GM19372 (cell line): ENCODE measurements around the gene UNC93B1.
A peak's percentile ranks its signal among the peaks of the same experiment; 100 is the strongest.

Source experiments
- ATAC-seq: cut with Tn5 transposase; IDR thresholded peaks from one replicate; pipeline ENCODE4 v1.9.1; 2021; ENCODE audit warnings: mild to moderate bottlenecking, low read depth, moderate library complexity; ENCODE audit not compliant: unreplicated experiment

UNC93B1 gene

DNA sequence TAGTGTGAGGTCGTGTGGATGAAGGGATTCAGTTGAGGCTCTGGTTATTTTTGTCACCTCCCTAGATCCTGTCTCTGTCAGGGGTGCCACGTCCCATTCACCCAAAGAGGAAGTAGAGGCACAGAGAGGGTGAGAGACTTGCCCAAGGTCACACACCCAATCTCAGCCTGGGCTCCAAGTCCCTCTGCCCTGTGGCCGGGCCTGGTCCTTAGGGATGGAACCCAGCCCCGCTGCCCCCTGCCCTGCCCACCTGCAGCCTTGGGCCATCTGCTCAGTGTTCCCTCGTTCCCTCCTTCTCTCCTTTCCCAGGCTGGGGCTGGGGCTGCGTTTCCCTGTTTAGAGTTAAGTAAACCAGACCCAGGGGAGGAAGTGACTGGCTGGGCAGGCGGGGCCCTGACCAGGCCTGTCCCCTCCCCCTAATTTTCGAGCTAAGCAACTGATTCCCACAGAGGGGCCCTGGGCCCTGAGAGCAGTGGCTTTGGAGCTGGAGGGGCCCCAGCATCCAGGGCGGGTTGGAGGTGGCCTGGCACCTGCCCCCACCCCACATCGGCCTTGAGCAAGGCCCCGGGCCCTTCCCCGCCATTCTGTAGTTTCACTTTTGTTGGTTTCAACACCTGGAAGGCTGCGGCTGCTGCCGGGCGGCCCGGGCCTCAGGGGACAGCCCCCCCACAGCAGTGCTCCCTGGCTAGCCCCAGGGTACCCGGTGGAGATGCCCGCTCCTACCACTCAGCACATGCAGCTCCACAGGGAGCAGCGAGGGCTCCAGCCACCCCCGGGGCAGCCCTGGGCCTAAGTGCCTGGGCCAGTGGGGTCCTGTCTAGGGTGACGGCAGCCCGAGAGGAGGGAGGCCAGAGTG, 36.4 kb upstream of the UNC93B1 start:
- ATAC-seq, result no peak

DNA sequence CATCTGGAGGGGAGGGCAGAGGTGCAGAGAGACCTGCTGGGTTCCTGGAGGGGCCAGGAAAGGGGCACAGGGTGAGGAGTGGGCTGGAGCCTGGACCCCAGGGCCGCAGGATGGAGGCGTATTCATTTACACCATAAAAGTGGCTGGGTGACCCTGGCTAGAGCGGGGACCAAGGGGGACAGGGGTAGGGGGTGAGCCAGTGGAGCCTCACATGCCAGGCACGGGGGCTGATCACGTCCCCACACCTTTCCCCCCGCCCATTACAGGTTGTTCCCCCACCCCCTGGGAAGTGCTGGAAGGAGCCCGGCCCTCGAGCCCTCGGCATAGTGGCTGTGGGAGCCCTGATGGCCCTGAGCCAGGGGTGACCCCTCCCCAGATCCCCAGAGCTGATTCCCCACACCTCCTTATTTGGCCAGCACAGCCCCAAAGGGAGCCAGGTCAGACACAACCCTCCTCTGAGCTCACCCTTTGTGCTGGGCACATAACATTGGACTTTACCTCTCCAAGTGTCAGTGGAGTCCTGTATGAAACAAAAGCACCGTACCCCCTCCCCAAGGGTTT, 35.7 kb upstream of the UNC93B1 start:
- ATAC-seq, result no peak

DNA sequence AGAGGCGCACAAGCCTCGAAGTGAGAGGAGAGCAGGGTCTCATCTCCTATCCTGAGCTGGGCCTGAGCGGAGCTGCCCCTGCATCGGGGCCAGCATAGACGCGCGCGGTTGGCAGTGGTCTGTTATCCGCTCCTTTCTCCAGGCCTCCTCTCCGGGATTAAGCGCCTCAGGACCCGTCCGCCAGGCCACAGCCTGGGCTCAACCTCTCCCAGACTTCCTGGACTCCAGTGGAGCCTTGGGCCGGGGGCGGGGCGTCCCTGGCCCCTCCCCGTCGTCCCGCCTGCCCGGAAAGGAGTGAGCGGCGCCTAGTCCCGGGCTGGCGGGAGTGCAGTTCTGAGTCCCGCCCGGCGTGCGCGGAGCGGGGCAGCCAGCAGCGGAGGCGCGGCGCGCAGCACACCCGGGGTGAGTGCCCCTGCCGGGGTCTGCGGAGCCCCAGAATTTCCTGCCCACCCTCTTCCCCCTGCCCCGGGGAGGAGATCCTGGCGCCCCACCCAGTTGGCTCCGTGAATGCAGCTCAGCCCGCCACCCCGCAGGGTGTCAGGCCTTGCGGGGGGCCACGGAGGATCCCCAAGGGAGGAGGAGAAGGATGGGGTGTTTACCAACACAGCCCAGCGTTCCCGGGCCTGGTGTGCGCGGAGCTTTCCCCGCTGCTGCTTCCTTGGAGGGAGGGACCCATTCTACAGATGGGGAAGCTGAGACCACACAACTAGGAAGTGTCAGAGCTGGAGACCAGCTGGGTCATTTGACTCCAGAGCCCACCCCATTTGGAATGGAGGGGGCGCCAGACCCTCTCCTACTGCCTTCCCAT, 35.0 kb upstream of the UNC93B1 start, which contains the start of gene TCIRG1:
Gene TCIRG1 (plus strand): TSS at position 308 of the 808 bp plus-strand sequence. CDS start 2,247 bp downstream, outside the sequence.
- no peak for ATAC-seq

DNA sequence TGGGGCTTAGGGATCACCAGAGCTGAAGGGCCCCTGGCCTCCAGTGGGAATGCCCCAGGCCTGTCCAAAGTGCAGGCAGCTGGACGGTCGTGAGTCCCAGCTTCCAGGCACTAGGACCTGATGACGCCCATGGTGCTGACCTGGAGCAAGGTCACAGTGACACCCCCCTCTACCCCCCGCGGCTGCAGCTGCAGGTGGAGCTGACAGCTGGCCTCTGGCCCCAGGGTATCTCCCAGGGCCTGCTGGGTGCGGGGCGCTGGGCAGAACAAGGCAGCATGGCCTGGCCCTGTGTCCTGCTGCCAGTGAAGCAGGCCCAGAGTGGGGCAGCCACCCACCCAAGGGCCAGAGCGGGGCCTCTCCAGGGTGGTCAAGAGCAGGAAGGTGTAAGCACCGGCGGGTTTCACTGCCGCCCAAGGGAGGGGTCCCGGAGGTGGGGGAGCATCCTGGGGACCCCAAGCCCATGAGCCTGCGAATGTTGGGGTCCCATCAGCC, 34.4 kb upstream of the UNC93B1 start:
- ATAC-seq, result no peak

DNA sequence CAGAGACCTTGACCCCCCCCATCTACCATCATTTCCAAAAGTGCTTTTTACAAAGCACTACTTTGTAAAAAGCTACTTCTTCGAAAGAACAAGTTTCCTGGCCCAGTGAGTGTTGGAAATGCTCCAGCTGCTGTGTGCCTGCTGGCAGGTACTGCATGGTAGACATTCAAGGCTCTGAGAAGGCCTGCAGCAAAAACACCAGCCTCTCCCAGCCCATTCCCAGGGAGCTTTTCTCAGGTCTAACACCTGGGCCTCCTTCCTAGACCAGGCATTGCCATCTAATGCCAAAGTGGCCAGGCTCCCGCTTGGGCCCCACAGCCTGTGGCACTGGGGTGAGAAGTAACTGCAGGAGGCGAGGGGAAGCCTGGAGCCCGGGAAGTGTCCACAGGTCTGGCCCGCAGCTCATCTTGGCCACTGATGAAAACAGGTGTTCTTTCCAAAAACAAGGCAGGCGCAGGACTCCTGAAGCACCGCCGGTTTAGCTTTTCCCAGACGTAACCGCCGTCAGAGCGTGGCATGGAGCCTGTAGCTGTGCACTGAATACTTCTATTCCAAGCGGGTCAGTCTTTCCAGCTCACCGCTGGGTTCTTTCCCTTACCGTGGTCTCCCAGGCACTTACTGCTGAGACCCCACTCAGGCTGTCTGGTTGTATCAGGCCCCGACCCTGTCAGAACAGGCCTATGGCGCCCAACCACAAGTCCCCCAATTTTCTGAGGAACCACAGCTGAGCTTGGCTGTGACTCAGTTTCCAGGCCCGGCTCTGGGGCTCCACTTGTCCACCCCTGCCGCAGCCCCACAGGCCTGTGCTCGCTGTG, 33.7 kb upstream of the UNC93B1 start:
- no peak for ATAC-seq

DNA sequence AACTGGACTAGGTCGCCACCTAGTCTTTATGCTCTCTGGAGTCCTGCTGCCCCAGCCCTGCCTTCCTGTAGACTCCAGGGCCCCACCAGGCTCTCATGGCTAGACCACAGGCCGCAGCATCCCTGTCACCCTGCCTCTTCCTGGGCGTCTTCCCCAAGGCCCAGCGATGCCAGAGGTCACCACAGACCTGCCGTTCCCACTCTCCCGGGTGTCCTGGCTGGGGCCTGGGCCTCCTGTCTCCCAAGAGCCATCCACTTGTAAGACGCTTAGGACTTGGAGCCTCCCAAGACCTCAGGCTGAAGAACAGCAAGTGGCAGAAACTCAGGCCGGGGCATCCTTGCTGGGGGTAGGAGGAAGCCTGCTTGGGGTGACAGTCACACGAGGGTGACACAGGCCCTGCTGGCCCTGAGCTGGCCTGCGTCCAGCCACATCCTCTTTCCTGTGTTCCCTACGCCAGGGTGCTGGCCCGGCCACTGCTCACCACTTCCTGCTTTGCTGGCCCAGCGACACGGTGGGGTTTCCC, 32.9 kb upstream of the UNC93B1 start:
- no peak for ATAC-seq

DNA sequence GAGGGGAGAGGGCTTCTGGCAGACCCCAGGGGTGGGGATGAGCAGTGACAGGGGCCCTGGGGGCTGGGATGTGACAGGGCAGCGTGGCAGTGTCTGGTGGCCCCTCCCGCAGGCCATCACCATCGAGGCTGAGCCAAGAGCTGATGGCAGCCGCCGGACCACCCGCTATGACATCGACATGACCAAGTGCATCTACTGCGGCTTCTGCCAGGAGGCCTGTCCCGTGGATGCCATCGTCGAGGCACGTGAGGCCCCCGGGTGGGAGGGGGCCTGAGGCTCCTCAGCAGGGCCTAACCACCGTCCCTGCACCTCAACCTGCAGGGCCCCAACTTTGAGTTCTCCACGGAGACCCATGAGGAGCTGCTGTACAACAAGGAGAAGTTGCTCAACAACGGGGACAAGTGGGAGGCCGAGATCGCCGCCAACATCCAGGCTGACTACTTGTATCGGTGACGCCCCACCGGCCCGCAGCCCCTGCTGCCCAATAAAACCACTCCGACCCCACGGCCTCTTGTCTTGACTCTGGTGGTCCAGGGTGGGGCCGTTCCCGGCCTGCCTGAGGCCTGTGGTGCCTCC, 32.3 kb upstream of the UNC93B1 start:
- no peak for ATAC-seq

DNA sequence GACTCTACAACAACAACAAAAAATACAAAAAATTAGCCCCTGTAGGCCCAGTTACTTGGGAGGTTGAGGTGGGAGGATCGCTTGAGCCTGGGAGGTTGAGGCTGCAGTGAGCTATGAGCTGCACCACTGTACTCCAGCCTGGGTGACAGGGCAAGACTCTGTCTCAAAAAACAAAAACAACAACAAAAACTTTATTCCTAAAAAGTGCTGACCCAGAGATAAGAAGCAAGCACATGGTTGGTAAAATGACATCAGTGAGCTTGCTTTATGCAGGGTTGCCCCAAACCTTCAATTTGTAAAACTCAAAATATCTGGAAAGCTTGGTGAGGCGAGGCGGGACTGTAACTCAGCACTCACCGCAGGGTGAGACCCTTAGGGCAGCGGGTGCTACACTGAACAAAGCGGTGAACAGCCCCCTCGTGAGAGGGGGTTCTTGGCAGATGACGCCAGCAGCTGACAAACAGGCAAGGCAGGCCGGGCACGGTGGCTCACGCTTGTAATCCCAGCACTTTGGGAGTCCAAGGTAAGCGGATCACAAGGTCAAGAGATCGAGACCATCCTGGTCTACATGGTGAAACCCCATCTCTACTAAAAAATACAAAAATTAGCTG, 31.5 kb upstream of the UNC93B1 start:
- no peak for ATAC-seq

DNA sequence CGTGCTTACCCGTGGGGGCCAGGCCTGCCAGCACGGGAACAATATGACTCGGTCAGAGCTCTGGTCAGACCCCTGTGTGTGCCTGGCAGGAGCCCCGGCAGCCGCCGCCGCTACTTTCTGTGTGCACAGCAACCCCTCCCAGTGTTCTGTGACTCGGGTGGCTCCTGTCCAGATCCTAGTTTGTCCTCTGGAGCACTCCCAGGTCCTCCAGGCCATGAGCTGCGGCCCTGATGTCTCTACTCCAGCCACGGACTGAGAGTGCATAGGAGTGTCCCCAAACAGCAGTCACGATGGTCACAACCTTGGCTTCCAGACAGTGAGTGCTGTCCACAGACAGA, 29.8 kb upstream of the UNC93B1 start:
- no peak for ATAC-seq

DNA sequence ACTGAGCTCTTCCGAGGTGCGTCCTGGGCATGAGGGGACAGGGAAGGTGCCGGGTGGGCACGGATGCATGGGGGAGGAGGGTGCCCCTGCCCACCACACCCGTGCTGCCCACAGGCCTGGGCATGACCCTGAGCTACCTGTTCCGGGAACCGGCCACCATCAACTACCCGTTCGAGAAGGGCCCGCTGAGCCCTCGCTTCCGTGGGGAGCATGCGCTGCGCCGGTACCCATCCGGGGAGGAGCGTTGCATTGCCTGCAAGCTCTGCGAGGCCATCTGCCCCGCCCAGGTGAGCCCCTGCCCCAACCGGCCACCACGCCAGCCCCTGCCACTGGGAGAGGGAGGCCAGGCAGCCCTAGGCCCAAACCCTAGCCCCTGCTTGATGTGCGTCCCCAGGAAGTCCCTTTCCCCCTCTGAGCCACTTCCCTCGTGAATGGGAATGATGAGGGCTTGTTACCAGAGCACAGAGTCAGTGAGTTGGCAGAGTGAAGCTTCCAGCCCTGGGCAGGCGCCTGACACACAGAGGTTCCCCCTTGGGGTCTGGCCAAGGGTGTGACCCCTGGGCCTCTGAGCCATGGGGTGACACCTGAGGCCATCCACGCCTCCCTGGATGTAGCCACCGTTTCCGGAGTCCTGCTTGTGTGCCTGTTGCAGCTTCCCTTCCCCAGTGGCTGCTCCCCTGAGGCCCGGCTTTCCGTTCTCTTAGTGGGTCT, 29.3 kb upstream of the UNC93B1 start:
- no peak for ATAC-seq

DNA sequence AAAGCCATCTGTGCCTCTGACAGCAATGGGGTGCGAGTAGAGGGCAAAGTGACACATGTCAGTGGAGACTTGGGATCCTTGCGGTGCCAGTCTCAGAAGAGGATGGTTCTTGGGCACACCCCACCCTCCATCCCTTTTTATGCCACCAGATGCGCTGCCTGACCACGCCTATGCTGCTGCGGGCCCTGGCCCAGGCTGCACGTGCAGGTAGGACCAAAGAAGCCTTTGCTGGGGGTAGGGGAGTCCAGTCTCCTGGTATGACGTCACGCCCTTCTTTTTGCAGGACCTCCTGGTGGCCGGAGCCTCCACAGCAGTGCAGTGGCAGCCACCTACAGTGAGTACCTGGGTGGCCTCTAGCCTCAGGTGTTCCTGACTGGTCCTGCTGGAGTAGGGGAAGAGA, 28.1 kb upstream of the UNC93B1 start:
- ATAC-seq, result no peak

DNA sequence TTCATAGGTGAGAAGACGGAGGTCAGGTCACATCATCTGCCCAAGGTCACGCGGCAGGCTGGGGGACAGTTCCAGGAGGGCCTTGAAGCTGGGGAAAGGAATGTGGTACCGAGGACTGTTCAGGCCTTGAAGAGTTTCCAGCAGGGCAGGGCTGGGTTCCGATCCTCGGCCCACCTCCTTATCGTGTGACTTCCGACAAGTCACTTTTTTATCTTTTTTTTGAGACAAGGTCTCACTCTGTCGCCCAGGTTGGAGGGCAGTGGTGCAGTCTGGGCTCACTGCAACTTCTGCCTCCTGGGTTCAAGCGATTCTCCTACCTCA, 27.2 kb upstream of the UNC93B1 start:
- ATAC-seq, result no peak

DNA sequence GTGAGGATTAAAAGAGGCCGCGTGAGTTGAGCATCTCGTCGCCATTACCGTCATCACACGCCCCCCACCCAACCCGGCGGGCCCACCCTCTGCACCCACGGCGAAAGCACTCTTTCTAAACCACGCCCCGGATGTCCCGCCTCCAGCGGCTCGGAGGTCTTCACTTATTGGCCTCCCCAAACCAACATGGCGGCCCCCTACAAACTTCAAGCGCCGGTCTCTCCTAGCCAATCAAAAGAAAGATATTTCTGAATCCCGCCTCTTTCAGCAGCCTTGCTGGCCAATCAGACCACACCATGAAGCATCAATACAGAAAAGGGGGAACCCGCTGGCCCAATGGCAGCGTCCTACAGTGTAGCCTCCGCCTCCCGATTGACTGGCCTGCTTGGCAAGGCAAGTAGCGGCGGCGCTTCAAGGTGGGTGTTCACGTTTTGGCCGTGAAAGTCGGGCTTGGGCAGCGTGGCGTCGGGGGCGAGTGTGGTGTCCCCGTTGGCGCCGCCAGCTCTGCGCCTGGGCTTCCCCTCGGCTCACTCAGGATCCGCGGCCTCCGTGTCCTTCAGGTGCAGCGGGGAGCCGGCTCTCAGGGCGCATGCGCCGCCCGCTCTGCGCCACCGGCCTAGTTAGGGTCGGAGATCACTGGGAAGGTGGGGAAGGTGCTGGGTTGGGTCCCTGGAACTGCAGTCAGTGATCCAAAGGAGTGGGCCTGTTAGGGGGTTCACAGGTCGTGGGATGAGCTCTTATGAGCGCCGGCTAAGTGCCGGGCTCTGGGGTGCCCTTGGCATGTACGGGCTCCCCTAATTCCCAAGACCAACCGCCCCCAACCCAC, 26.6 kb upstream of the UNC93B1 start, which contains the start of gene NDUFS8:
Gene NDUFS8 (plus strand): TSS at position 364 of the 826 bp plus-strand sequence. CDS start 1,471 bp downstream, outside the sequence.
- peak; percentile 97 for ATAC-seq

DNA sequence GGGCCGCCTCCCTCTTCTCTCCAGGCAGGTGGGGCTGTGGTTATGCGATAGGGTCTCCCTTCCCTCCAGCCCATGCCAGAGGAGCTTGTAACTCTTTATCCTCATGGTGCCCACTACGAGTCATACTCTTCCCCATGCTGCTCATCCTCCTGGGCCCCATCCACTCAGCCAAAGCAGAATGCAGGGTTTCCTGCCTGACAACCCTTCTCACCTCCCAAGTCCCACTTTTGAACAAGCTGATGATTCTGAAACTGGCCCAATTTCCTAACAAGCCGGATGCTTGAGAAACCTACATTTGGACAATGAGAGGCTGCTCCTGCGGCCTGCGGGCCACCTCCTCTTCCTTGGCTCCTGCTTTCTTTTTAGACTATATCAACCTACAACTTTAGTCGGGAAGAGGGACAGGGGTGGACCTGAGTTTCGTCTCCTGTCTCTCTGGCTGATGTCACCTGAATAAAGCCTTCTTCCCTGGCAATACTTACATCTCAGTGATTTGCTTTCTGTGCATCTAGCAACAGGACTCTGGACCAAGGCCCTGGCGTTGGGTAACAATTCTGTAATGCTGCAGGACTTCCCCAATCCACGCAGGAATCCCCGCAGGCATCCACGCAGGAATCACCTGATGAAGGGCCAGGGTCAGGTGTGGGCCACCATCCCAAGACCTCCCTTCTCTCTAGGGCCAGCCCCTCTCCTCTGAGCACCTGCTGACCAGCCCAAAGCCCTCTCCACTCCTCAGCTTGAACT, 25.1 kb upstream of the UNC93B1 start:
- no peak for ATAC-seq

DNA sequence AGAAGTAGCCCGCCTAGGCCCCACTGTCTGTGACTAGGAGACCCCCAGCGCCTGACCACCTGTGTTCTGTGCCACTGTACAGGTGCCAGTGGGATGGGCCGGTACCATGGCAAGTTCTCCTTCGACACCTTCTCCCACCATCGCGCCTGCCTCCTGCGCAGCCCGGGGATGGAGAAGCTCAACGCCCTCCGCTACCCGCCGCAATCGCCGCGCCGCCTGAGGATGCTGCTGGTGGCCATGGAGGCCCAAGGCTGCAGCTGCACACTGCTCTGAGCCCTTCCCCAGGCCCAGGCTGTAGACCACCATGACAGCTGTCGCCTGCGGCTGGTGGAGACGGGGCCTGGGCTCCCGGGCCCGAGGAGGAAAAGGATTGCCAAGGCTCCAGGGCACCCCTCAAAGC, 23.8 kb upstream of the UNC93B1 start:
- ATAC-seq, result no peak

DNA sequence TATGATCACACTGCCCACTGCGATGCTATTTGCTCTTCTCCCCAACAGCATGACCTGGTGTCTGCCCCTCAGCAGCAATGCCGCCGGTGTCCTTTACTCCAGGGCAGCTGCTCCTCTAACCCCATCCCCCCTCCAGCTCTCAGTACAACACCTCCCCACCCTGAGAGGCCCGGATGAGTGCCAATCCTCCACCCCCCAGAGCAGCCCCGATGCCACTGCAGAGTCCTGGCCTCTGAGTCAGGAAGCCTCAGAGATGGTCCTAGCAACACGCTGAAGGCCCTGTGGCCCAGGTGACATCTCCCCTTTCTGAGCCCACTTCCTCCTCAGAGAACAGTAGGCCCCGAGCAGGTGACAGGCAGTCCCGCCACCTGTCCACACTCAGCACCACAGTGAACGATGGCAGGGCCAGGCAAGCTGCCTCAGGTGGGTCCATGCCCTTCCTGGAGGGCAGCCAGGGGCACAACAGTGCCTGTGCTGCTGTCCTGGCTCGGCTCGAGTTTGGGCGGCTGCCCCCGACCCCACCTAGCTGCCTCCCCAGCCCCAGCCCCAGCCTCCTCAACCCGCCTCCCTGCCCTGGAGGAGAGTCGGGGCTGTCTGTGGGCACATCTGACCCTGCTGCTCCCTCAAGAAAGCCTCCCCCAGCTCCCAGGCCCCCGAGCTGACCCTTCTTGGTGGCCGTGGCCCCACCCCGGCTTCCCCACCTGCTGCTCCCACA, 22.7 kb upstream of the UNC93B1 start:
- no peak for ATAC-seq

DNA sequence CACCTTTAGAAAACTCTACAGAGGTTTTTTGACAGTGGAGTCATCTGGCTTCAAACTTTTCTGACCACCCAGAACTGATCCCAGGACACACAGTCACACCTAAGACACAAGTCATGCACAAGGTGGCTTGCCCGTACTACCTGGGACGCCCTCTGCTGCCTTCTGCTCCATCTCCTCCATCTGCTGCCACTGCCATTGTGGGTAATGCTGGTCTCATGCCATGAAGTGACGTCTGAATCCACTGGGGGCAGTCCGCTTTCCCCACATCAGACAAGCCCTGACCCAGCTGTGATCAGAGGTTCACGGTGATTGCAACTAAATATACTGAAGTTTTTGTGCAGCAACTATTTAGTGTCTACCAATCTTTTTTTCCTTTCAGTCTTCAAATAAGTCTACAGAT, 21.1 kb upstream of the UNC93B1 start:
- ATAC-seq, result no peak
